Vagina (tissue), 2 donors: ENCODE data around the gene UBE4B.

ENCODE experiments used
- POLR2A ChIP-seq, 2 donors: fragments of 450-650 bp; IDR thresholded peaks; one replicate each; pipeline ENCODE4 v1.6.1; 2017; ENCODE audit warnings: antibody characterized with exemption in 2 of 2, mild to moderate bottlenecking in 2 of 2, moderate library complexity in 2 of 2
- POLR2AphosphoS5 ChIP-seq, 2 donors: sonication (generic); formaldehyde crosslinking; IDR thresholded peaks; one replicate each; pipeline ENCODE4 v1.9.0; 2017; ENCODE audit warnings: antibody characterized with exemption in 2 of 2, mild to moderate bottlenecking in 2 of 2, low read depth in 1 of 2; ENCODE audit not compliant: insufficient read depth in 1 of 2
- TF ChIP-seq, protein P1 (sequence below), 3 experiments: fragments of 450-650 bp in 2 of 3; fragments of 200-600 bp in 1 of 3; sonication (generic) in 1 of 3; IDR thresholded peaks; one replicate each; pipeline ENCODE4 v1.5.1; 2017 to 2019; ENCODE audit warnings: antibody characterized with exemption in 3 of 3, mild to moderate bottlenecking in 2 of 3, moderate library complexity in 2 of 3

- TF ChIP-seq, protein P1, sequence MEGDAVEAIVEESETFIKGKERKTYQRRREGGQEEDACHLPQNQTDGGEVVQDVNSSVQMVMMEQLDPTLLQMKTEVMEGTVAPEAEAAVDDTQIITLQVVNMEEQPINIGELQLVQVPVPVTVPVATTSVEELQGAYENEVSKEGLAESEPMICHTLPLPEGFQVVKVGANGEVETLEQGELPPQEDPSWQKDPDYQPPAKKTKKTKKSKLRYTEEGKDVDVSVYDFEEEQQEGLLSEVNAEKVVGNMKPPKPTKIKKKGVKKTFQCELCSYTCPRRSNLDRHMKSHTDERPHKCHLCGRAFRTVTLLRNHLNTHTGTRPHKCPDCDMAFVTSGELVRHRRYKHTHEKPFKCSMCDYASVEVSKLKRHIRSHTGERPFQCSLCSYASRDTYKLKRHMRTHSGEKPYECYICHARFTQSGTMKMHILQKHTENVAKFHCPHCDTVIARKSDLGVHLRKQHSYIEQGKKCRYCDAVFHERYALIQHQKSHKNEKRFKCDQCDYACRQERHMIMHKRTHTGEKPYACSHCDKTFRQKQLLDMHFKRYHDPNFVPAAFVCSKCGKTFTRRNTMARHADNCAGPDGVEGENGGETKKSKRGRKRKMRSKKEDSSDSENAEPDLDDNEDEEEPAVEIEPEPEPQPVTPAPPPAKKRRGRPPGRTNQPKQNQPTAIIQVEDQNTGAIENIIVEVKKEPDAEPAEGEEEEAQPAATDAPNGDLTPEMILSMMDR (IDR thresholded peaks at IDR 0.05): no peak
- no peak for TF ChIP-seq POLR2A (IDR thresholded peaks at IDR 0.05)
- no peak for TF ChIP-seq POLR2AphosphoS5 (IDR thresholded peaks at IDR 0.05; ENCODE audit: insufficient read depth in 1 of 2, low read depth in 1 of 2)
These were observed 38.9 kb downstream of the UBE4B start for GRCh38 chr1:10071640-10072039.
